Body of pancreas (tissue), 4 donors: Measurements from ENCODE around the gene KCNJ4. TPM values are rescaled to one million over a fixed set of nuclear protein-coding genes. Genes with fewer than 3 reads are reported as not detected.
A peak's percentile ranks its signal among the peaks of the same experiment; 100 is the strongest.

Experiments used
- ATAC-seq: fragments of 150-250 bp; one replicate; pipeline ENCODE4 v1.9.1; 2016
- DNase-seq, 4 donors: peaks; one replicate each; pipeline ENCODE4 v3.0.0-alpha.2; 2019
- H3K27ac ChIP-seq, 4 donors: fragments of 200-600 bp; sonication (generic); 1 replicate in 3 of 4; 2 replicates in 1 of 4; pipeline versions ENCODE4 v1.5.1 to v1.6.1; 2016 to 2019; ENCODE audit warnings: mild to moderate bottlenecking in 1 of 4, mixed read lengths in 1 of 4, moderate library complexity in 1 of 4
- H3K27me3 ChIP-seq, 2 donors: fragments of 200-600 bp; sonication (generic); one replicate each; pipeline ENCODE4 v1.6.0; 2016; ENCODE audit warnings: mild to moderate bottlenecking in 1 of 2
- H3K36me3 ChIP-seq, 2 donors: fragments of 200-600 bp; sonication (generic); replicated peaks in 1 of 2; 2 replicates each; pipeline ENCODE4 v1.5.1; 2016; ENCODE audit warnings: low read depth in 2 of 2; ENCODE audit not compliant: insufficient read depth in 1 of 2
- H3K4me1 ChIP-seq: fragments of 200-600 bp; sonication (generic); one replicate; pipeline ENCODE4 v1.6.0; 2016
- H3K4me3 ChIP-seq, 2 donors: fragments of 200-600 bp; sonication (generic); 1 replicate in 1 of 2; 2 replicates in 1 of 2; pipeline ENCODE4 v1.5.1; 2016 to 2019
- H3K9me3 ChIP-seq, 3 donors: fragments of 200-600 bp; sonication (generic); 1 replicate in 2 of 3; 2 replicates in 1 of 3; pipeline ENCODE4 v1.5.1; 2016
- POLR2A ChIP-seq, 3 donors: fragments of 450-650 bp; IDR thresholded peaks; one replicate each; pipeline ENCODE4 v1.6.1; 2016; ENCODE audit warnings: antibody characterized with exemption in 3 of 3, mild to moderate bottlenecking in 2 of 3
- WGBS, 2 donors: methylation state at CpG; one replicate each; pipeline ENCODE4 v1.1.5; 2017; 5-methylcytosine and 5-hydroxymethylcytosine counted together
- intact Hi-C: fragments of 100-400 bp; cut with DNase I; formaldehyde crosslinking; loops from one replicate; pipeline ENCODE4 v1.15.1; 2023
- total RNA-seq, 2 donors: library from RNA; depleted of rRNA; stranded (reverse); fragments of >200 nt; gene quantifications; one replicate each; pipeline ENCODE4 v1.1.0, GENCODE V29; 2016
- TF ChIP-seq, protein P1 (sequence below), 7 experiments: fragments of 450-650 bp in 4 of 7; fragments of 200-600 bp in 3 of 7; sonication (generic) in 3 of 7; IDR thresholded peaks; one replicate each; pipeline ENCODE4 v1.5.1; 2016 to 2019; ENCODE audit warnings: antibody characterized with exemption in 7 of 7

The KCNJ4 gene
- total RNA-seq, 2 donors from 2014 or later: not detected

DNA sequence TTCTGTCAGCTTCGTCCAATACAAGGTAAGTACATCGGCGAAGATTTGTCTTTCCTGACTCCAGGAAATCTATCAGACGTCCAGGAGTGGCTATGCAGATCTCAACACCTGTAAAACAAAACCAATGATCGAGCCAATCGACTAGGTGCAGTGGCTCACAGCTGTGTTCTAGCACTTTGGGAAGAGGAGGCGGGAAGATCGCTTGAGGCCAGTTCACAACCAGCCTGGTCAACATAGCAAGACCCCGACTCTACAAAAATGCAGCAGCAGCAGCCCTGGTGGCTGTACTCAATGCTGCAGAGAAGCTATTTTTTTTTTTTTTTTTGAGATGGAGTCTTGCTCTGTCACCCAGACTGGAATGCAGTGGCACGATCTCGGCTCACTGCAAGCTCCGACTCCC is 39.9 kb upstream of the KCNJ4 start:
- TF ChIP-seq, protein P1, sequence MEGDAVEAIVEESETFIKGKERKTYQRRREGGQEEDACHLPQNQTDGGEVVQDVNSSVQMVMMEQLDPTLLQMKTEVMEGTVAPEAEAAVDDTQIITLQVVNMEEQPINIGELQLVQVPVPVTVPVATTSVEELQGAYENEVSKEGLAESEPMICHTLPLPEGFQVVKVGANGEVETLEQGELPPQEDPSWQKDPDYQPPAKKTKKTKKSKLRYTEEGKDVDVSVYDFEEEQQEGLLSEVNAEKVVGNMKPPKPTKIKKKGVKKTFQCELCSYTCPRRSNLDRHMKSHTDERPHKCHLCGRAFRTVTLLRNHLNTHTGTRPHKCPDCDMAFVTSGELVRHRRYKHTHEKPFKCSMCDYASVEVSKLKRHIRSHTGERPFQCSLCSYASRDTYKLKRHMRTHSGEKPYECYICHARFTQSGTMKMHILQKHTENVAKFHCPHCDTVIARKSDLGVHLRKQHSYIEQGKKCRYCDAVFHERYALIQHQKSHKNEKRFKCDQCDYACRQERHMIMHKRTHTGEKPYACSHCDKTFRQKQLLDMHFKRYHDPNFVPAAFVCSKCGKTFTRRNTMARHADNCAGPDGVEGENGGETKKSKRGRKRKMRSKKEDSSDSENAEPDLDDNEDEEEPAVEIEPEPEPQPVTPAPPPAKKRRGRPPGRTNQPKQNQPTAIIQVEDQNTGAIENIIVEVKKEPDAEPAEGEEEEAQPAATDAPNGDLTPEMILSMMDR (IDR thresholded peaks at IDR 0.05): no peak
- no peak for TF ChIP-seq POLR2A (IDR thresholded peaks at IDR 0.05)
- DNase-seq (no peak), ATAC-seq (no peak)
- Histone ChIP-seq H3K9me3 (no peaks in the 10 kb centered on the region), H3K36me3 (peaks cover 40 to 70% of the 10 kb centered on the region in 2 donors), H3K27ac (no peak overlapping the region), H3K27me3 (no peaks in the 10 kb centered on the region), H3K4me1 (peaks cover 24% of the 10 kb centered on the region), H3K4me3 (no peak overlapping the region)
- WGBS, 2 donors: 82 to 91% methylated on average over 12 of the region's 12 CpGs
- intact Hi-C loops: no loop called here

DNA sequence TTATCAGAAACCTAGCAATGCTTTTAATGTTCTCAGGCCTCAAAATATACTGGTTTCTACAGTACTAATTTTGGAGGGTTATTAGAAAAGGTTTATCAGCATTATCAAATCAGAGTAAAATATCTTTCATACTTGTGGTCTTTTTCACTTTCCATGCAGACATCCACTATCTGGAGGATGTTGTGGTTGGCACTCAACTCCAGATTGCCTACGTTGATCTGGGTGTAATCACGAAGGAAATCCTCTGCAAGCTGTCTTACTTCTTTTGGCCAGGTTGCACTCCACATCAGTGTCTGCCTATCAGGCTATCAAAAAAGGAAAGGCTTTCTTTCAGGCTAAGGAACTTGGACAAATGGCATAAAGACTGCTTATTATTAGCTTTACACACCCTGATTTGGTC is 39.5 kb upstream of the KCNJ4 start:
- intact Hi-C loops: no loop called here
- peaks cover 40 to 72% of the 10 kb centered on the region in 2 donors for H3K36me3 ChIP-seq
- no peaks in the 10 kb centered on the region for H3K27me3 ChIP-seq
- TF ChIP-seq, protein P1 (IDR thresholded peaks at IDR 0.05): no peak
- TF ChIP-seq POLR2A (IDR thresholded peaks at IDR 0.05): no peak
- H3K4me1 ChIP-seq: peaks cover 20% of the 10 kb centered on the region
- DNase-seq (no peak), ATAC-seq (no peak)
- H3K9me3 ChIP-seq: no peaks in the 10 kb centered on the region
- H3K4me3 ChIP-seq: no peak overlapping the region
- WGBS, 2 donors: 31 to 58% methylated on average over 2 of the region's 2 CpGs
- no peak overlapping the region for H3K27ac ChIP-seq

DNA sequence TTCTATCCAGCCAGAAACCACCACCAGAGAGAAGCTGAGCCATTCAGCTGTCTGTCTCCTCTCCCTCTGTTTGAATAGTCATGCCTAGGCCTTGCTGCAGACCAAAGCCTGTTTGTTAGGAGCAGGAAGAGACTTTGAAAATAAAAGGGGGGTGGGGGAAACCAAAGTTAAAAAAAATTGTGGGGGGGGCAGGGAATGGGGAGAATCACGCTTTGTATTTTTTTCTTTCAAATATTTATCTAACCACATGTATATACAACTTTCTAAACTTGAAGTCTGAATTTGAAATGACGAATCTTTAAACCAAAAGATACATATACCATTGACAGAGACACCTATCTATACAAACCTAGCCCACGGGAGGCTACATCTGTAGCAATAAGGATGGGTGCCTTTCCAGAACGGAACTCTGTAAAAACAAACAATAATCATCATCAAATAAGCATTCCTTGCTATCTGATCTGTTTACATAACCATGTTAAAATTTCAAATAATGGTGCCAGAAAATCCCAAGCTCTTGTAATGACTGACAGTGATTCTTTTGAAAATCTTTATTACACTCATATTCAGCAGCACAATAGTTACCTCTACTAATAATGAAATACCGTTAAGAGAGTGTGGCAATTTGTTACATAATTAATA is 36.8 kb upstream of the KCNJ4 start:
- no peaks in the 10 kb centered on the region for H3K27me3 ChIP-seq
- 49 to 55% methylated on average over 5 of the region's 5 CpGs for WGBS, 2 donors
- peaks cover 18% of the 10 kb centered on the region for H3K4me1 ChIP-seq
- intact Hi-C loops: no loop called here
- TF ChIP-seq, protein P1 (IDR thresholded peaks at IDR 0.05): no peak
- no peak for TF ChIP-seq POLR2A (IDR thresholded peaks at IDR 0.05)
- H3K36me3 ChIP-seq: peaks cover 34 to 68% of the 10 kb centered on the region in 2 donors
- no peaks in the 10 kb centered on the region for H3K9me3 ChIP-seq
- ATAC-seq: no peak
- DNase-seq: no peak
- no peak overlapping the region for H3K4me3 ChIP-seq
- H3K27ac ChIP-seq: peak overlapping the region in 3 of 4 donors; percentile 24 to 71 (median 36)

DNA sequence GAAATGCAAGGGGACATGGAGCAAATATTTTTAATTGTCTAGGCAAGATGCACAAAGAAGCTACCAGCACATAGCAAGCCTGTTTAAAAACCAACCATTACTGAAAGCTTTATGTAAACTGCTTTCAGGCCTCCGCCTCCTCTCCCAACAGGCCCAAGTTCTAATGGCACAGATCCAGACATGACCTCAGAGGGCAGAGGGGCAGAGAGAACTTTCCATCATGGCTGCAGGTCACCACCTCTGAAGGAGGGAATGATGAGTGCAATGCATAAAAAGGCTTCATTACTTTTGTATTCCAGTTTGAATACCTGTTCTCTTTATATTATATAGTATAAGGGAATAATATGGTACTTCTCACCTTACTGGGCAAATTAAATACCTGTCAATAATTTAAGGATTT is 35.9 kb upstream of the KCNJ4 start:
- TF ChIP-seq, protein P1 (IDR thresholded peaks at IDR 0.05): no peak
- no peak for TF ChIP-seq POLR2A (IDR thresholded peaks at IDR 0.05)
- peaks cover 13% of the 10 kb centered on the region for H3K4me1 ChIP-seq
- ATAC-seq (peak; percentile 94), DNase-seq (peak; percentile 81 to 87 (median 84))
- H3K4me3 ChIP-seq: no peak overlapping the region
- H3K27me3 ChIP-seq: no peaks in the 10 kb centered on the region
- intact Hi-C loops: no loop called here
- 14 to 40% methylated on average over 1 of the region's 1 CpG for WGBS, 2 donors
- no peaks in the 10 kb centered on the region for H3K9me3 ChIP-seq
- H3K27ac ChIP-seq: peak overlapping the region; percentile 8 to 71 (median 56)
- H3K36me3 ChIP-seq: peaks cover 36 to 69% of the 10 kb centered on the region in 2 donors

DNA sequence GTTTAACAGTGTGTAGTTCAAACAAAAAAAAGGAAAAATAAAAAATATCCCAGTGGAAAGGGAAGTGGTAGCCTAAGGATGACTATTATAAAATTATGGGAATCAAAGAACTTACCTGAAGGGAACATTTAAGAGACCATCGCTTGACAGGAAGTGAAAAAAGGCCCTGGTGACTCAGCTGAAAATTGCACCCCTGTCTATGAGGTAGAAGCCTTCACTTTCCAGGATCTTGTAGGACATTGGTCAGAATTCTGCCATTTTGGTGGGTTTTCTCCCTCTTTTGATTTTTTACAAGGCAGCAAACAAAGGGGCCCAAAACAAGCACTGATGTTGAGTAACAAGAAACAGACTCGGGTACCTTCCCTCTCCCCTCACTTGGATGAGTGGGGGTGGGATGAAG is 35.5 kb upstream of the KCNJ4 start:
- DNase-seq (no peak), ATAC-seq (no peak)
- Histone ChIP-seq H3K4me3 (no peak overlapping the region), H3K36me3 (peaks cover 36 to 69% of the 10 kb centered on the region in 2 donors), H3K27ac (peak overlapping the region; percentile 8 to 71 (median 56)), H3K27me3 (no peaks in the 10 kb centered on the region), H3K9me3 (no peaks in the 10 kb centered on the region), H3K4me1 (peaks cover 13% of the 10 kb centered on the region)
- WGBS, 2 donors: 63 to 77% methylated on average over 2 of the region's 2 CpGs
- intact Hi-C loops: no loop called here
- TF ChIP-seq, protein P1 (IDR thresholded peaks at IDR 0.05): no peak
- TF ChIP-seq POLR2A (IDR thresholded peaks at IDR 0.05): no peak
